DND-41 (cell line): Measurements from ENCODE around the gene DUSP1.

Source experiments
- CTCF ChIP-seq: IDR thresholded peaks from 2 replicates; pipeline ENCODE4 v1.5.1; 2012; ENCODE audit warnings: borderline replicate concordance, low read length, moderate library complexity, mild to moderate bottlenecking; ENCODE audit not compliant: poor library complexity, severe bottlenecking; ENCODE audit errors: extremely low read depth
- EZH2 ChIP-seq: IDR thresholded peaks from 3 replicates; pipeline ENCODE4 v1.6.1; 2012; ENCODE audit warnings: borderline replicate concordance, low read depth, mild to moderate bottlenecking, moderate library complexity, low read length, inconsistent platforms; ENCODE audit not compliant: severe bottlenecking

- TF ChIP-seq CTCF = no peak
- no peak for TF ChIP-seq EZH2
These were observed 18.0 kb upstream of the DUSP1 start for GRCh38 chr5:172788771-172789686.
